ENCODE data around the gene AMFR.

The AMFR gene

GRCh38 chr16:56425439-56425832 is at the start of gene AMFR:
TSS of gene AMFR (minus strand) at chr16:56425545. CDS start at chr16:56425327, 218 bp downstream.
- TF ChIP-seq ZNF274 (IDR thresholded peaks at IDR 0.05; ENCODE audit: low read depth, low read length), result no peak

DNA sequence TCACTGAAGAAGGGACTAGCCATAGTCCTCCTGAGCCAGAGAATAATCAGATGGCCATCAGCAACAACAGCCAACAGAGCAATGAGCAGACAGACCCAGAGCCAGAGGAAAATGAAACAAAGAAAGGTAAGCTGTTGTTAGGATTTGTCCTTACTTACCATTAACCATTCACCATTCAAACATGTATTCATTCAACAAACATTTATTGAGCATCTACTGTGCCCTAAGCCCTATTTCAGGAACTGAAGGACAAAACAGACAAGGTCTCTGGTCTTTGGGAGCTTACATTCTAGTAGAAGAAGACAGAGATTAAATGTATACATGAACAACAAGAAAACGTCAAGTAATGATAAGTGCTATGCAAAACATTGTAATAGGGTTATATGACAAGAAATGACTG is 45.3 kb upstream of the AMFR start:
- no peak overlapping the region for H3K4me3 ChIP-seq (ENCODE audit: low read length)
- TF ChIP-seq ZNF274 (IDR thresholded peaks at IDR 0.05; ENCODE audit: low read depth, low read length), result no peak

More at GRCh38 chr16:56425439-56425832, at the start of gene AMFR:
- peak within 1 kb of the TSS; percentile 66 for H3K4me3 ChIP-seq (ENCODE audit: low read length)

DNA sequence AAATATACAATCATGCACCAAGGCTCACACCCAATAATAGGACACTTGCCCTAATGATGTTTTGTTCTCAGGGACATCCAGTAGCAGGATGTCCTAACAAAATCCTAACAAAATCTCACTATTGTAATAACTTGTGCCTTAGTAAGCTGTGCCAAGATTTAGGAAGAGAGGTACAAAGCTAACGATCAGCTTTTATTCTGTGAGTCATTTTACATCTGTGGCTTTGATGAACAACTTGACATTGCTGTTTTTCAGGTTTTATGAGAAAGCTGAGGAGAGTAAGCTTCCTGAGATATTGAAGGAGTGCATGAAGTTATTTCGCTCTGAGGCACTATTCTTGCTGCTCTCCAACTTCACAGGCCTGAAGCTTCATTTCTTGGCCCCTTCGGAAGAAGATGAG is 44.9 kb upstream of the AMFR start:
- no peak for TF ChIP-seq ZNF274 (IDR thresholded peaks at IDR 0.05; ENCODE audit: low read depth, low read length)
- H3K4me3 ChIP-seq (ENCODE audit: low read length), result no peak overlapping the region

DNA sequence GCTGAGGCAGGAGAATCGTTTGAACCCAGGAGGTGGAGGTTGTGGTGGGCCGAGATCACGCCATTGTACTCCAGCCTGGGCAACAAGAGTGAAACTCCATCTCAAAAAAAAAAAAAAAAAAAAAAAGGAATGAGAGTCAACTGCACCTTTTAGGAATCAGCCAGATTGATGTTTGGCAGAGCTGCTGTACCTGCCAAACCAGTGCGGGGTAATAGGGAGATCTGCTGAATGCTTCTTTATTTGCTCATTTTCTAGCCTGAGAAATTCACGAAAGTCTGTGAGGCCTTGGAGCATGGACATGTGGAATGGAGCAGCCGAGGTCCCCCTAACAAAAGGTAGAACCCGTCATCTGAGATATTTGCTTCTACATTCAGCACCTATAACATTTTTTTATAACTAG is 44.4 kb upstream of the AMFR start:
- H3K4me3 ChIP-seq (ENCODE audit: low read length), result no peak overlapping the region
- no peak for TF ChIP-seq ZNF274 (IDR thresholded peaks at IDR 0.05; ENCODE audit: low read depth, low read length)

DNA sequence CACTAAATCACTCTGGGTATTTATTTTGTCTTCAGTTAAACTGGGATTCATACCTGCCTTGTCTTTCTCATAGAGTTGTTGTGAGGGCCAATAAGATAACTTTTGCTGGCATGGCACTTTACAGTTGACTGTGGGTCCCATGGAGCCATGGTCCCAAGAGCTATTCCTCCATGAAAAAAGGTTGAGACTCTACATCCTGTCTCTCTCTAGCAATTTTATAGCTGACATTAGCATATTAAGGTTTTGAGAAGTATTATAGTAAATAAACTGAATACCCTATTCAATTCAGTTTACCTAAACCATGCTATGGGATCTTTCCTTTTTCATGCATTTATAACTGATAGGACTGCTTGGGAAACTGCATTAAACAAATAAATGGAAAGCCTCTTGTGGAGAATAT is 43.5 kb upstream of the AMFR start:
- TF ChIP-seq ZNF274 (IDR thresholded peaks at IDR 0.05; ENCODE audit: low read depth, low read length), result no peak
- H3K4me3 ChIP-seq (ENCODE audit: low read length), result no peak overlapping the region

GRCh38 chr16:56466344-56466743 is 41.0 kb upstream of the AMFR start:
- TF ChIP-seq ZNF274 (IDR thresholded peaks at IDR 0.05; ENCODE audit: low read depth, low read length), result no peak

DNA sequence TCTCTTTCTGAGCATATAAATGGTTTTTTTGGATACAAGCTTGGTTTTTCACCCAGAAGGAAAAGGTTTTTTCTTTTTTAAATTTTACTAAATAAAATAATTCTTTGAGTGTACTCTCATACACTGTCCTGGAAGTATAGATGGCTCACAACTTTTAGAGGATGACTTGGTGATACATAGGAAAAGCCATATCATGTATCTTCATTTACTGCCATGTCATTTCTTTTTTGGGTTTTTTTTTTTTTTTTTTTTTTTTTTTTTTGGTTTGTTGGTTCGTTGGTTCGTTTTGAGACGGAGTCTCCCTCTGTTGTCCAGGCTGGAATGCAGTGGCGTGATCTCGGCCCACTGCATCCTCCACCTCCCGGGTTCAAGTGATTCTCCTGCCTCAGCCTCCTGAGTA is 37.8 kb upstream of the AMFR start:
- H3K4me3 ChIP-seq (ENCODE audit: low read length), result no peak overlapping the region
- no peak for TF ChIP-seq ZNF274 (IDR thresholded peaks at IDR 0.05; ENCODE audit: low read depth, low read length)

More at GRCh38 chr16:56466344-56466743, 41.0 kb upstream of the AMFR start:
- H3K4me3 ChIP-seq (ENCODE audit: low read length), result no peak overlapping the region

DNA sequence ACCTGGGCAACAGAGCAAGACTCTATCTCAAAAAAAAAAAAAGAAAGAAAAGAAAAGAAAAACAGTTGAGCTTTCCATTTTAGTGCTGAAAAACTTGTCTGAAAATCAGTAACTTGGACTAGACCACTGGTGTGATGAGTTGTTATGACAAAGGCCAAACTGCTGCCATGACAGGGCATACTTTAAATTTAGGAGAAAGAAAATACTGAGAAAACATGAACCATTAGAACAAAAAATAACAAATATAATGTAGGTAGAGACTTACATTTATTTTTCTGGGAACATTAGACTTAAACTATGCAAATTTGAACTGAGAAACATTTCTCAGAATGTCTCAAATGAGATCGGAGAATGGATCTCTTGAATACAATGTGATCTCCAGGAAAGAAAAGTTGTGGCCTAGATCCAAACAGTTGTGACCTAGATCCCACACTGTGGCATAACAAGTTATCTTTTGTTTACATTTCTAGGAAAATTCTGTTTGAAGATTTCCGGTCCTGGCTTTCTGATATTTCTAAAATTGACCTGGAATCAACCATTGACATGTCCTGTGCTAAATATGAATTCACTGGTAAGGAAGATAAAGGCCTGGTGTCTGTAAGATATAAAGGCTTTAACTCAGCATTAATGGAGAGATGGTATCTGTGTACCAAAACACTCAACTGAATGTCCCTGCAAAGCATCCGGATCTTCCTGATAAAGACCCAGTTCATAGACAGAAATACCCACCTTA is 36.9 kb upstream of the AMFR start:
- no peak for TF ChIP-seq ZNF274 (IDR thresholded peaks at IDR 0.05; ENCODE audit: low read depth, low read length)
- no peak overlapping the region for H3K4me3 ChIP-seq (ENCODE audit: low read length)

DNA sequence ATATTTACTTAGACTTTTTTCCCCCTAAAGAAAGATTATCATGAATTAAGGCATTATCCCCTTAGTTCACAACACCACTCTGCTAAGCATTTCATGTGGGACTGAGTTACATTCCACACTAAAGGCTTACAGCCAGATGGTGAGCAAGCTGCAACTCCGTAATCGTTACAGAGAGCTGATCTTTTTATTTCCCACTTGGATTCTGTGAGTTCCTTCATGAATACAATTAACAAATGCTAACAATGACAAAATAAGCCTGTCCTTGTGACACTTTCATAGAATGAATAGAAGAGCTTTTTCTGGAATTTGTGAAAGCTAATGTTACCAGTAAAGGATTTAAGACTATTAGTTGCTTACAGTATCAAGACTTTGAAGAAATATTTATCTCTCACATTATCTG is 34.8 kb upstream of the AMFR start:
- no peak overlapping the region for H3K4me3 ChIP-seq (ENCODE audit: low read length)
- no peak for TF ChIP-seq ZNF274 (IDR thresholded peaks at IDR 0.05; ENCODE audit: low read depth, low read length)

- no peak overlapping the region for H3K4me3 ChIP-seq (ENCODE audit: low read length)
- no peak for TF ChIP-seq ZNF274 (IDR thresholded peaks at IDR 0.05; ENCODE audit: low read depth, low read length)
Measured at GRCh38 chr16:56457927-56458470, 32.7 kb upstream of the AMFR start.

DNA sequence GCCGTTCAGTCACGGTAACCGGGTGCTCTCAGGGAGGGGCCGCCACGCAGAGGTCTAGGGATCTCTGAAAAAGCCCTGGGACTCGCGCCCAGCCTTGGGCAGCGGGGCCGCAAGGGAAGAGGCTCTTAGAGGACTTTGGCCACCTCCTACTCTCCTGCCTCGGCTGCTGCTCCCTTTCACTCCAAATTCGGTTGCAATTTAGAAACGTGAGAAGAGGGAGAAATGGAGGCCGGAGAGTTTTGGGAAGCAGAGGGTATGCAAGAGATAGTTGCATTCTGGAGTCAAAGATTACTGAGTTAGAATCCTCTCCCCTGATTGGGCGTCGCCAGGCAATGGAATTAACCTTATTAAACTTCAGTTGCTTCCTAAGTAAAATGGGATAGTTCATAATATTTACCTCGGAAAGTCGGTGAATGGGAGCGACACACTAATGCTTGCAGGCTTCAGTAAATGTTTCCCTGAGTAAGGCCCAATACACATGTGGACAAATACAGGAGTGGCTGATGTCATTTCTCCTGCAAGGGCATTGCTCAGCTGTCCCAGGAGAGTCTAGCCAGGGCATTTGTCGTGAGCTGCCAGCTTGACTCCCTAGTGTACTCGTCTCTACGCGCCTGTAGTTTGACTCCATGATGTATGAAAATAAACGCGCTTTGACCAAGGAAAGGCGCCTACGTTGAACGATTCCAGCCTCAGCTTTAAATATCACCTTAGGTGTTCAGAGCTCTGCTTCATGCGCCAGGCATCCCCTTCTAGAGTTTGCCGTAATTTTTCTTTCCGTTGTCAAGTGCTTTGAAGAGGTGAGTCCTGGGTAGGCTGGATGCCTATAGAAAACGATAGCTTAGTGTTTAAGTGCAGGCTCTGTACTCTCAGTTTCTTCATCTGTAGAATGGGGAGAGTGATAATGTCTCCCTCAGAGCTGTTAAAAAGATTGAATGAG is 26.7 kb upstream of the AMFR start:
- peak overlapping the region; percentile 78 for H3K4me3 ChIP-seq (ENCODE audit: low read length)
- TF ChIP-seq ZNF274 (IDR thresholded peaks at IDR 0.05; ENCODE audit: low read depth, low read length), result no peak

GRCh38 chr16:56450986-56451752 is 25.8 kb upstream of the AMFR start, which contains the start of the genes NUDT21 and OGFOD1:
TSS of gene NUDT21 (minus strand) at chr16:56451332. CDS start at chr16:56451202, 130 bp downstream.
TSS of gene OGFOD1 (plus strand) at chr16:56451554. CDS start at chr16:56451613, 59 bp downstream.
- TF ChIP-seq ZNF274 (IDR thresholded peaks at IDR 0.05; ENCODE audit: low read depth, low read length), result no peak
- H3K4me3 ChIP-seq (ENCODE audit: low read length), result peak within 1 kb of the TSS; percentile 79

GRCh38 chr16:56450275-56450985 is 25.1 kb upstream of the AMFR start:
- no peak for TF ChIP-seq ZNF274 (IDR thresholded peaks at IDR 0.05; ENCODE audit: low read depth, low read length)
- H3K4me3 ChIP-seq (ENCODE audit: low read length), result peak overlapping the region; percentile 79
